Activated CD8-positive, alpha-beta memory T cell treated with anti-CD3 and anti-CD28 coated beads, Interleukin-2, amount 50 U/mL, for 4 hours (primary cell): Measurements from ENCODE around the gene MYO3B.
"Not testable (repeated sequence)": the region's sequence is repeated elsewhere in the genome, so short reads cannot be mapped to it uniquely, and the experiment has no call there.

Experiments used
- DNase-seq: peaks from one replicate; pipeline ENCODE4 v3.0.0-alpha.2; 2020

MYO3B gene

DNA sequence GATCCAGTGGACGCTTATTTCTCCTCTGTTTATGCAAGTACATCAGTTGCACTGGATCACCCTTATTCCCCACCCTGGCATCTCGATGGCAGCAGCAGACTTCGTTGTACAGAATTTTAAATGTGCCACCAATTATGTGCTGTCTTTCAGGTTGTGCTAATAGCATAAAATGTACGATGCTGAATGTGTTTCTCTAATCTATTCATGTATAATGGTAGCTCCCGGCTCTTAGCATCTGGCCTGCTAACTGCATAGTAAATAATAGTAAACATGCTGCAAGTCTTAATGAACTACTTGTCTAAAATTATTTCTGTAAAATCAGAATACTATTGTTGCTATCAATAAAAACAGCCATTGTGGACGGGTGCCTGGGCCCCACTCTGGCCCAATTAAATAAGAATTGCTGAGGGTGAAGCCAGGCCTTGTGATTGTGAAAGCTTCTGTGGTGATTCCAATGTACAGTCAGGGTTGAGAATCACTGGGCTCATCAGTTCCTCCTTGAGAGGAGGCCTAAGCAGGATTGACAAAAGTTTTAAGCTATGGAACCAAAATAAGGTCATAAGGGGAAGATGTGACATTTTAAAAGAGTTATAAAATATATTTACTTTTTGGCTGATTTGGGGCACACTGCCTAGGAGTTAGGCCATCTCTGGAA is 14.4 kb upstream of the MYO3B start:
- no peak for DNase-seq

DNA sequence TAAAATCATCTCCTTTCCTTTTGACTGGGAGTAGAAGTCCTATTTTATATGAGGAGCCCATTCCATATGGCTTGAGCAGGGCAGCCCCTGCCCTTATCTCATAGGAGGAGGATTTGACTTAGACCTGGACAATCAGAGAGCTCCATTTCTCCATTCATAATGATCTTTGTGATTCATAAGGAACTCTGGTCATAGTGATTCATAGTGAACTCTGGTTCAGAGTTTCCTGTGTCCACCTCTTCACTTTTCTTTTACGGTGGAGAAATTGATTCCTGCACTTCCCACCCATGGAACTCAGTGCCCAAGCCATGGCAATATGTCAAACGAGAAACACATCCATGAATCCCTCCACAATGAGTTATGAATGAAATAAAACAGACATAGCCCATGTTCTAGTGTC is 12.8 kb upstream of the MYO3B start:
- DNase-seq, result no peak

DNA sequence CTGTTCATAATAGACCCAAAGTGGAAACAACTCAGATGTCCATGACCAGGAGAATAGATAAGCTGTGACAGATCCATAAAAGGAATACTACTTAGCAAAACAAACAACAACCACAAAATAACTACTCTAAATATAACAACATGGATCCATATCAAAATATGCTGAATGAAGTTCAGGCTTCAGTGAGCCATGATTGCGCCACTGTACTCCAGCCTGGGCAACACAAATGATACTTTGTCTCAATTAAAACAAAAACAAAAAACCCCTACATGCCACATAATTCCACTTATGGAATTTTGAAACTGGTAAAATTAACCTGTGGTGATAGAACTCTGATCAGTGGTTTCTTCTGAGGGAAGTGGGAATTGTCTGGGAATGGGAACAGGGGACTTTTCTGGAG is 11.2 kb upstream of the MYO3B start:
- no peak for DNase-seq

DNA sequence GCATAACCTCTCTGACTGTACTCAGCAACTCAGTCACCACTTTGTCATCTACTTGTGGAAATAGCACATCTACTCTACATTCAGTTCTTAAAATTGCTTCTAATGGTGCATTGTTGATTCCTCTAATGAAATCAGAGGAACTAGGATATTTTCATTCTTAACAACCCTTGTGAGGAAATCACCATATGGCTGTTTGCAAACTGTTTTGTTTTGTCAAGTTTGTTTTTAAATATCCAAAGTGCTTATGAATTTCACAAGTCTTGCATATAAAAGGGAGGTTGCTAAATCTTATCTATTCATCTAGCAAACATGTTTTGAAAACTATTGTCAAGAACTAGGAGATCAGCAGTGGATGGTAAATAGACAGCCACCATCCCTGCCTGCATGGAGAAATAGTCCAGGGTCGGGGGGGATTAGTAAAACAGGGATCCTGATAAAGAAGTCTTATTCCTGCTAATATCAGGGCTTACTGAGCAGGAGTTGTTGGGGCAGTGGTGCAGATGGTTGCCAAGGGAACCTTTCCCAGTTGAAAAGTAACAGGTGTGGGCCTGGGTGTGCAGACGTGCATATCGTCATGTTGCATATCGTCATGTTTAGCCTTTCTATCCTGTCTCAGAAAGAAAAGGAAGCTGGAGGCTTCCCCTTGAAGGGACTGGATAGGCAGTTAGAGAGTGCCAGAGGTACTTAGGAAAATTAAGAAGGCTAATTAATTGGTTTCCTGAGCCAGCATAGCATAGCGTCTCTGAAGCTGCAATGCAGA is 7.5 kb upstream of the MYO3B start:
- no peak for DNase-seq

DNA sequence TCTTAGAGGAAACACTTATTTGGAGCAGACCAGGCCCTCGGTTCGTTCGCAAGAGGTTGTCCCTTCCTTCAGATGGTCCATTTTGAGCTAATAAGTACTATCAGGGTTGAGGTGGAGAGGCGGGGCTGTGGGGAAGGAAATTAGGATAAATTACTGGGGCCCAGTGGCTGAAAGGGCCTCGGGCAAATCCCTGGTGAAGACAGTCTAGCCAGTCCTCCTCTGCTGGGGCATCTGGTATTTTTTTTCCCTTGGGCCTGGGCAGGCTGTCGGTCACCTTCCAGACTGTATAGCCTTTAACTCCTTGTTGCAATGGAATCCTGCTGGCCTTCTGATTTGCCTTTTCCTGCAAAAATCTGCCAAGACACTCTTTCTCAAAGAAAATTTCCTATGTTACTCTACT is 1.7 kb upstream of the MYO3B start:
- DNase-seq, result no peak

DNA sequence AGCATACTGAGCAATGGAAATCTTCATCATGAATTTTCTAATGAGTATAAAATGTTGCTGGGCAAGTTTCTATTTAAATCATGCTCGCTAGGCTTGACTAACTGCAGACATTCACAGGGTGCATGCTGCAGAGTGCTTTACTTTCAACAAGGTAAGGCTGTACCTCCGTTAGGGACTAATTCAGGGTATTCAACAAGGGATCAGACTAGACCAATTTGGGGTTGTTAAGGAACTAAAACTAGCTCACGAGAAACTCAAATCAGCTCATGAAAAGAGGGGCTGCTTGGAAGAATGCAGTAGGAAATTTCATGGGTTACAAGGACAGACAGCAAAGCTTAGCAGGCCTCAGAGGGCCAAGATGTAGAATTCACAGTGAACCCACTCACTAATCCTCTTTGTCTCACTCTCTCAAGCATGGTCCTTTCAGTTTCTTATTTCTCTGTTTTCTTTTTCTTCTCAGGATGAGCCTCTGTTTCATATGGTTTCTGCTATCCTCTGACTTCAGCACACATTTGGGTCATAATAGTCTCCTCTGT is 2.2 kb downstream of the MYO3B start:
- DNase-seq, result no peak

DNA sequence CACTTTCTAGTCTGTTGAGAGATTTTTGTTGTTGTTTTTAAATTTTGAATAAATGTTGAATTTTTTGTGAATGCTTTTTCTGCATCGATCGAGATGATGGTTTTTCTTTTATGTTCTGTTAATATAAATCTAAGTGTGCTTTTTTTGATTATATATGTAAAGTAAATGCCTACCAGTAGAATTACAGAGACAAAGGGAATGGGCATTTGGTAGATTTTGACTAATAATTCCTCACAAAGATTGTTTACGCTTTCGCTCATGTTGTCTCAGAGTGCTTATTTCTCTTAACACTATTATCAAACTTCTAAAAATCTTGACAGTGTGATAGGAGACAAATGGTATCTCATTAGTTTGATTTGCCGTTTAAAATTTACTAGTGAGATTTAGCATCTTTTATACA is 3.7 kb downstream of the MYO3B start:
- DNase-seq, result no peak

DNA sequence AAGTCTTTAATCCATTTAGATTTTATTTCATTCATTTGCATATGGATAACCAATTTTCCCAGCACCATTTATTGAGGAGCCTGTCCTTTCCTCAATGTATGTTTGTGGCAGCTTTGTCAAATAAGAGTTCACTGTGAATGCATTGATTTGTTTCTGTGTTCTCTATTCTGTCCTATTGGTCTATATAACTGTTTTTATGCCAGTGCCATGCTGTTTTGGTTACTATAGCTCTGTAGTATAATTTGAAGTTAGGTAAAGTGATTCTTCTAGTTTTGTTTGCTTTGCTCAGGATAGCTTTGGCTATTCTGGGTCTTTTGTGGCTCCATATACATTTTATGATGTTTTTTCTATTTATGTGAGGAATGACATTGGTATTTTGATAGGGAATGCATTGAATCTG is 7.4 kb downstream of the MYO3B start:
- DNase-seq, result no peak

DNA sequence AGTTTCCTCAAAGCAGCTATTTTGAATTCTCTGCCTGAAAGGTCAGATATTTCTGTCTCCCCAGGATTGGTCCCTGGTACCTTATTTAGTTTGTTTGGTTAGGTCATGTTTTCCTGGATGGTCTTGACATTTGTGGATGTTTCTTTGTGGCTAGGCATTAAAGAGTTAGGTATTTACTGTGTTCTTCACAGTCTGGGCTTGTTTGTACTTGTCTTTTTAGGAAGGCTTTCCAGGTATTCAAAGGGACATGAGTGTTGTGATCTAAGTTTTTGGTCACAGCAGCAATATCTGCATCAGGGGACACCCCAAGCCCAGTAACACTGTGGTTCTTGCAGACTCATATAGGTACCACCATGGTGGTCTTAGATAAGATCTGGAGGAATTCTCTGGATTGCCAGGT is 11.8 kb downstream of the MYO3B start:
- no peak for DNase-seq

DNA sequence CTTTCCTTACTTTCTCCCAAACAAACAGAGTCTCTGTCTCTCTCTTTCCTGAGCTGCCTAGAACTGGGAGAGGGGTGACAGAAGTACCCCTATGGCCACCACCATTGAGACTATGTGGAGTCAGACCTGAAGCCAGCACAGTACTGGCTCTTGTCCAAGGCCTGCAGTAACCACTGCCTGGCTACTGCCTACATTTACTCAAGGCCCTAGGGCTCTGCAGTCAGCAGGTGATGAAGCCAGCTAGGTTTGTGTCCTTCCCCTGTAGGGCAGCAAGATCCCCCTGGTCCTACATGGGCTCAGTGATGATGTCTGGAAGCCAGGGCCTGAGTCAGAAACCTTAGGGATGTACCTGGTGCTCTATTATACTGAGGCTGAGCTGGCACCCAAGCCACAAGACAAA is 12.2 kb downstream of the MYO3B start:
- no peak for DNase-seq

DNA sequence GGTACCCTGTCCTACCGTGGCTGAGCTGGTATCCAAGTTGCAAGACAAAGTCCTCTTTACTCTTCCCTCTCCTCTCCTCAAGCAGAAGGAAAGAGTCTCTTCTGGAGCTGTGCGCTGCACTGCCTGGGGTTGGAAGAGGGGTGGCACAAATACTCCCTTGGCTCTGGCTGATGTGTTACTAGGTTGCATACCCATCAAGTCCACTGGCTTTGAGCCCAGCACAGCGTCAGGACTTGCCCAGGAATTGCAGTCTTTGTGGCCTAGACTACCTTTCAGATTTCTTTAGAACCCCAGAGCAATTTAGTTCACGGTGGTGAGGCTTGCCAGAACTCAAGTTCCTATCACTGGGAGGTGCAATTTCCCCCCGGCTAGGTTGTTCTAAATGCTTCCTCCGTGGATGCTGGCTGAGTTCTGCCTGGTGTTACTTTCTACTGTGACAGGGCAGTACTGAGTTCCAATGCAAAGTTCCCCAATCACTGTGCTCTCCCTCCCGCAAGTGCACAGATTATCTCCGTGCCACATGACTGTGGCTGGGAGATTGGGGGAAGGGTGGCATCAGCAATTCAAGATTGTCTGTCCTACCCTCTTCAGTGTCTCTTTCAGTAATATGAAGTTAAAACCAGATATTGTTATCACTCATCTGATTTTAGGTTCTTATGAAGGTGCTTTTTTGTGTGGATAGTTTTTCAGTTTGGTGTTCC is 13.4 kb downstream of the MYO3B start:
- no peak for DNase-seq

DNA sequence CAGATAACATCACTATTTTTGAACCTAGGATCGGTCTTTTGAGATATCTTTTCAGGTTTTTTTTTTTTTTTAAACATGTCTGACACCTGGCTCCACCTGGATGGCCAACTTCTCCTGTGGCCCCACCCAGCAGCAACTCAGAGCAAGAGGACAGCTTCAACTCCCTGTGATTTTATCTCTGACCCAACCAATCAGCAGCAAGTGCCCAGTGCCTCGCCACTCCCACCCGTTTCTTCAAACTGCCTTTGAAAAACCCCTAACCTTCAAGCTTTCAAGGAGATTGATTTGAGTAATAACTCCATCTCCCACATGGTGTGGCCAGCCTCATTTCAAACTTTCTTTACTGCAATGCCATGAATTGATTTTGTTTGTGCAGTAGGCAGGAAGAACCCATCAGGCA is 19.0 kb downstream of the MYO3B start:
- no peak for DNase-seq

DNA sequence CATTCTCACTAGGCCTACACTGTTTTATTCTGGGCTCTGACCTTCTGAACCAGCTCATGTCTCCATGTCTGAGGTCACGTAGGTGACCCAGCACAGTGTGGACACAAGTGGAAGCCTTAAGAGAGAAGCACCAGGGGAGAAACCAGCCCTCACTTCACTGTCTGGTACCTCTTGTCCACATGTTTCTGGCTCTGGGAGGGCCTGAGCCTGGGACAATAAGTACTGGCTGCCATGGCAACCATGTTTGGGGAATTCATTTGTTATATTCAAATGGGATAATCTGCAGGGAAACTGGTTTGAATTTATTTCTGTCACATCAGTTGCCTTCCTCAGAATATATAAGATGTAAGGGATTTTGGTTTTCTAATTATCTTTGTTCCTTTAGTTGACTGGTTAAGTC is 23.3 kb downstream of the MYO3B start:
- DNase-seq, result no peak

DNA sequence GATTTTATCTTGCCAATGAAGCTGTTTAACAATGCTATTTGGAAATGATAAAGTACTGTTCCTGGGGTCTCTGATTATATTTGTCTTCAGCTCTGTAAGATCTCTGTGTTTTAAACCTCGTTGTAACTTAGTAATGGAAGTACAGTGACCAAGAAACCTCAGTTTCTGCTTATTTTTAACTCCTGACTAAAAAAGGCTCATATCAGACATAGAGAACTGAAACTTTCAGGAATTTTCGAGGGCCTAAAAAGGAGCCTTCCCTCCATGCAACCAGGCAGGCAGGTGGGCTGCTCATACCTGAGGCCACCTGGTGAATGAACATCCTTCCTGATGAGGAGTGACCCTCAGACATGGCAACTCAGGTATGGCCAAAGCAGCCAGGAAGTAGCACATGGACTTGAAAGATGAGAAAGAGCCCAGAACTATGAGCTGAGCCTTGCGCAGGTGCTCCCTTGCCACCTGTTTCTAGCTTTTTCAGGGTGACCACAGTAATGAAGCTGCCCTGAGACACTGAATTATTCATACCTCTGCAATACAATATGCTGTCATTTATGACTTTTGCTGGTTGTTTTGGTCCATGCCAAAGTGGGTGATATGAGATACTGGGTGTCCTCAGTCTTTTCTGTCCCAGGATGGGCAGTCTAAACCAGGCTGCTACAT is 23.9 kb downstream of the MYO3B start:
- no peak for DNase-seq

DNA sequence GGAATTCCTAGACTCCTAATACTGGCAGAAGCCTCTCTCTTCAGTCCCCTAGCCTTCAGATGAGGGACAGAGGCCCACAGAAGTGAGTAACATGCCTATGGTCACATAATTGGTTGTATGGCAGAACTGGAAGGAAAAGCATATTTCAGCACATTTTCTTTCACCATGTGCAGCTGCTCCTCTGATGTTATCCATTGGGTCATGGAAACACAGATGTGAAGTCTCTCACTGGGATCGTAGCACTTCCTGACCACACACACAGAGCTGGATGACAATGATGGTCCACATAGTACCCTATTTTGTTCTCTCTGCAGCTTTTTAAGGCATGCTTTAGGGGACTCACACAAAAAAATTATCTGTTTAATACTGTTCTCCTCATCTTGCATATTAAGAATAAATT is 24.5 kb downstream of the MYO3B start:
- no peak for DNase-seq

DNA sequence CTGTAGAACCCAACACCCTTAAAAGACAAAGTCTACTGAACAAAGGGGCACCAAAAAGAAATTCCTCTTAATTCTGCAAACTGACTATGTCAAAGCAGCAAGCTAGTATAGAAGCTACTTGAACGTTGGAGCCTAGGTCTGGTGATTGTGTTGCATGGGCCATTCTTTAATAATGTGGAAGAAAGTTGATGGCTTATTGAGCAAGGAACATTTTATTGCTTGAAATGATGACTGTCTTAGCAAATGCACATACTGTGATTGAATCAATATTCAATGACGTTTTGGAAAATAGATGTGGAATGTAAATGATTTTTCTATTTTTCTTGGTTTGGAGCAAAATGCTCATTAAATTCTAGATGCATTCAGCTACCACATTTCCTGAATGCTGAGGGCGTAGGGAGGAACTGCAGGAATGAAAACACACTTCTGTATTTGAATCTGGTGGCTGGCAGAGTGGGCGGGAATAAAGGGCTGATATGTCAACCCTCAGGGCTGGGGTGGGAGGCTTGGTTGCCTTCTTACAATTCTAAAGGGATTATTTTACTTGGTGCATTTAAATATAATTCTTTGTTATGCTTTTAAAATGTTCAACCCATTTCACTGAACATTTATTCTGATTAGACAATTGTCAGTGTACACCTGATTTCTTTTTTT is 26.5 kb downstream of the MYO3B start:
- DNase-seq, result no peak

DNA sequence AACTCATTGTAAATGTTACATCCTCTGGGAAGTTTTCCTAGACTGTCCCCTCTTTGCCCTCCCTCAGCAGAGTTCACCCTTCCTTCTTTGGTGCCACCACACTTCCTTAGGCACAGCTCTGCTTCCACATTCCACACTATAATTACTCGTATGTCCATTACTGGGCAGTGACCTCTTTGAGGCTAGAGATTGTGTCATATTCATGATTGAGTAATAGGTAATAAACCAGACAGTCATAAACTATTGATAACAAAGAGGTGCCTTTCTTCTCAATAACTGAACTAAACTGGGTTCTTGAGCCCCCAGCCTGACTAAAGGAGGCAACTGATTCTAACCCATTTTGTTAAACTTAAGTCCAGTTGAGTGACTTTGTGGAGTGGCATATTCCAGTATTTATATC is 28.3 kb downstream of the MYO3B start:
- DNase-seq, result no peak

DNA sequence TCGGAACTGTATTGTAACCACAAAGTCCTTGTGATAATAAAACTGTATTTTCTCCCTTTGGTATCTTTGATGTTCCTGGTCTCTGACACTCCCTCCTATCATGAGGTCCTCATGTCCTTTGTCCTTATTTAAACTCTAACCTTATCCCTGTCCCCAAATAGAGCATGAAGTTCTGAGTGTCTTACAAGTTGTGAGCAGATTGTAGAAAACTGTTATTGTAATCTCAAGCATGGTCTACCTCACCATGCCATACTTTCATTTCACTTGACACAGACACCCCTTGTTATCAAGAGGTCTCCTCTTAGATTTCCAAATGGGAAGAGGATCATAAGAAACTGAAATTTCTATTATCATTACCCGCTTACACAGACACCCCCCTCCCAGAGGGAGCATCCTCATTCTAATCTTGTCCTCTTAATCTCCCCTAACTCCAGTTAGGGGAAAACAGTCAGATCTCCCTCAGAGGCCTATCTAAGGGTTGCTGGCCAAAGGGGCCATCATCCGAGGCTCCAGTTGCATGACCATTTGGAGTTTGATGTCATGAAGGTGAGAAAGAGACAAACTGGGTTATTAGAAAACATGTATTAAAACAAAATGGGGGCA is 29.0 kb downstream of the MYO3B start:
- no peak for DNase-seq

DNA sequence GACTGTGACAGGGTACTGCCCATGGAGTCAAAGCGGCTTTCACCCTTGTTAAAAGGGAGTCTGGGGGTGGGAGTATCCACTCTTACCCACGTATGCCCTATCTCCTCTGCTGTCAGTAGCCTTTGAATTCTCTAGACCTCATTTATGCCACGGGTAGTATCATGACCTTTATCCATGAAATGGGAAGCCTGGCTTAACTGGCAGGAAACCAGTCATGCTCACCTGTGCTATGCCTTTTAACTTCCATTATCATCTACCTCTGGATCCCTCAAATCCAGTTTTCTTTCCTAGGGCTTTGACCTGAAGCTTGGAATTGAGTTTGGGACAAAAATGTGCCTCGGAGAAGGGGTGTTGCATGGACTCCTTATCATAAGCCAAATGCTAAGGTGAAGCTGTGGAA is 30.0 kb downstream of the MYO3B start:
- no peak for DNase-seq

DNA sequence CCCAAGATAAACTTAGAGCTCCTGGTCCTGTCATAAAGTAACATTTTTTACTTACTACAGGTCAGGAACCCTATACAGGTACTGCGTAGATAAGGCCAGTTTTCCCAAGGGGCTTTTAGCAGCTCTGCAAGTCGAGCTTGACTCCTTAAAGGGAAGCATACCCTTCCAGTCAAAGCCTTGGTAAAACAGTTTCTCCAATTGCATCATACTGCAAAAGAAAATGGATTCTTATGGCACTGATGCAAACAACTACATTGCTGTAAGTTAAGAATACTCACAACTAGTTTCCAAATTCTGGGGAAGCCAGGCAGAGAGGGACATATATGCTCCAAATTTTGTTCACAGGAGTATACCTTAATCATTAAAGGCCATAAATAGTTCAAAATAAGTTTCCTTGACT is 31.0 kb downstream of the MYO3B start:
- no peak for DNase-seq

DNA sequence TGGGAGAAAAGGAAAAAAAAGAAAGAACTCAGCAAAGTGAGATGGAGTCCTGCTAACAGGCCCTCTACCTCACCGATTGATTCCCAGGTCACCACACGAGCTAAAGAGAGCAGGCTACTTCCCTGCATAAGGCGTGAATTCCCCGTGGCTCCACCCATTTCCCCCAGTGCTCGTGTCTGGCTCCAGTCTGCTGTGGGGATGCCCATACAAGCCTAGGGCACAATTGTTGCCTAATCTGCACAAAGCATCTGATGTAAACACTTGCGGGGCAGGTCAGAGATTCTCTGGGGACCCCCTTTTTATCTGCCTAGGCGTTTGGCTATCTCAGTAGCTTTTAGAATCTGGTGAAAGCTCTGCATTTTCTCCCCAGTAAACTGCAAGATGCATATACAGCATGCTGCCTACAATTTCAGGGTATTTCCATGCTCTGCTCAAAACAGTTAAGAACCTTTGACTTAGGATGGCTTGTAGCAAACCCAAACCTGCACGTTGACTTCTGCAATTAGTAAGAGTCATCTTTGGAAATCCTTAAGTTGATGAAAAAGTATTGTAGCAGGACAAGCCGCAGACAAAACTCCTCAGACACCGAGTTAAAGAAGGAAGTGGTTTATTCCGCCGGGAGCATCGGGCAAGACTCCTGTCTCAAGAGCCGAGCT is 34.8 kb downstream of the MYO3B start:
- DNase-seq, result no peak

DNA sequence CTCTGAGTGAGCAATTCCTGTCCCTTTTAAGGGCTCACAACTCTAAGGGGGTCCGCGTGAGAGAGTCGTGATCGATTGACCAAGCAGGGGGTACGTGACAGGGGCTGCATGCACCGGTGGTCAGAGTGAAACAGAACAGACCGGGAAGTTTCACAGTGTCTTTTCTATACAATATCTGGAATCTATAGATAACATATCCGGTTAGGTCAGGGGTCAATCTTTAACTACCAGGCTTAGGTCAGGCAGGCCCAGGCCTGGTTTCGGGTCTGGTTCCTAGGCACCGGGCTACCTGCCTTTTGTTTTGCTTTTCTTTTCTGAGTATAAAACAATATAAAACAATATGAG is 35.3 kb downstream of the MYO3B start:
- DNase-seq, result not testable (repeated sequence)
